GM12878 (cell line): Measurements from ENCODE around the gene LDB3. TPM values are rescaled to one million over a fixed set of nuclear protein-coding genes. Genes with fewer than 3 reads are reported as not detected.

Experiments
- ATAC-seq: fragments of 200-7000 bp; cut with Tn5 transposase; 3 replicates; pipeline ENCODE4 v1.9.1; 2020; ENCODE audit warnings: mild to moderate bottlenecking, moderate library complexity
- BruUV-seq: library from RNA; stranded (reverse); fragments of 400-500 nt; replicated peaks from 2 replicates; lab custom pipeline; 2021; lab: Mats Ljungman, UMichigan
- CTCF ChIA-PET: fragments of 300-600 bp; sonication (Branson Sonifier 250); formaldehyde crosslinking; extraction: SDS; loops from one replicate; lab custom pipeline; 2021; ENCODE audit warnings: inconsistent platforms; lab: Yijun Ruan, JAX
- POLR2A ChIA-PET: fragments of 350-600 bp; formaldehyde crosslinking; extraction: SDS; loops from one replicate; lab custom pipeline; 2021; ENCODE audit warnings: inconsistent platforms; lab: Charles Lee
- RAD21 ChIA-PET: fragments of 300-600 bp; sonication (Branson Sonifier 250); formaldehyde crosslinking; loops from one replicate; lab custom pipeline; 2023; ENCODE audit warnings: antibody characterized with exemption; ENCODE audit not compliant: unreplicated experiment; lab: Charles Lee
- SMC1A ChIA-PET: fragments of 300-600 bp; sonication (Branson Sonifier 250); formaldehyde crosslinking; loops from one replicate; lab custom pipeline; 2023; ENCODE audit not compliant: unreplicated experiment, uncharacterized antibody; lab: Charles Lee
- DNase-seq: peaks from one replicate; pipeline ENCODE4 v3.0.0-alpha.2; 2011; ENCODE audit warnings: low read depth, low spot score
- FAIRE-seq: peaks from 3 replicates; lab custom pipeline; 2011; peaks lifted over from hg19 to GRCh38; lab: Jason Lieb, UNC
- H2AFZ ChIP-seq: 2 replicates; pipeline ENCODE4 v1.6.0; 2011; ENCODE audit warnings: low read depth, low read length, control low read depth; ENCODE audit not compliant: control insufficient read depth
- H3K27ac ChIP-seq: 2 replicates; pipeline ENCODE4 v1.5.1; 2011; ENCODE audit warnings: control low read depth; ENCODE audit not compliant: control insufficient read depth, insufficient read depth
- H3K27me3 ChIP-seq, 2 experiments: replicated peaks in 1 of 2; 2 replicates each; pipeline versions ENCODE4 v1.6.0 to v1.6.1; 2011; ENCODE audit warnings: low read length in 1 of 2; ENCODE audit not compliant: control insufficient read depth in 2 of 2, insufficient read depth in 2 of 2
- H3K36me3 ChIP-seq, 2 experiments: 2 replicates each; pipeline ENCODE4 v1.5.1; 2011; ENCODE audit warnings: low read length in 1 of 2; ENCODE audit not compliant: control insufficient read depth in 2 of 2, insufficient read depth in 2 of 2
- H3K4me1 ChIP-seq: 2 replicates; pipeline ENCODE4 v1.6.1; 2011; ENCODE audit warnings: mild to moderate bottlenecking, low read length, moderate library complexity, mixed read lengths; ENCODE audit not compliant: control insufficient read depth, insufficient read depth
- H3K4me2 ChIP-seq: 2 replicates; pipeline ENCODE4 v1.6.0; 2011; ENCODE audit warnings: control low read depth; ENCODE audit not compliant: control insufficient read depth, insufficient read depth
- H3K4me3 ChIP-seq: fragments of 200-600 bp; sonication (generic); 2 replicates; pipeline ENCODE4 v1.5.1; 2016
- H3K79me2 ChIP-seq: 2 replicates; pipeline ENCODE4 v1.6.0; 2011; ENCODE audit warnings: low read length; ENCODE audit not compliant: control insufficient read depth, insufficient read depth
- H3K9ac ChIP-seq: 2 replicates; pipeline ENCODE4 v1.8.0; 2011; ENCODE audit warnings: low read length, control low read depth, mixed read lengths; ENCODE audit not compliant: control insufficient read depth, insufficient read depth
- H3K9me3 ChIP-seq: replicated peaks from 3 replicates; pipeline ENCODE4 v1.5.1; 2011; ENCODE audit warnings: mild to moderate bottlenecking, low read length; ENCODE audit not compliant: control insufficient read depth, insufficient read depth
- H4K20me1 ChIP-seq: 2 replicates; pipeline ENCODE4 v1.6.0; 2011; ENCODE audit not compliant: control insufficient read depth, insufficient read depth
- ASH2L ChIP-seq: fragments of 300-600, 200-600 bp; sonication (generic); IDR thresholded peaks from 2 replicates; pipeline ENCODE4 v1.6.1; 2017; ENCODE audit warnings: low read depth, mild to moderate bottlenecking, borderline replicate concordance
- E2F4 ChIP-seq: IDR thresholded peaks from 2 replicates; pipeline ENCODE4 v1.6.1; 2012; ENCODE audit warnings: low read depth, low read length, improper control_type of control experiment
- ETV6 ChIP-seq, 2 experiments: fragments of 450-650 bp in 1 of 2; IDR thresholded peaks in 1 of 2; conservative IDR thresholded peaks in 1 of 2; 2 replicates each; pipeline ENCODE4 v1.6.1; 2014; ENCODE audit warnings: antibody characterized with exemption in 1 of 2, borderline replicate concordance in 1 of 2, low read depth in 1 of 2, mild to moderate bottlenecking in 1 of 2, moderate library complexity in 1 of 2
- IKZF1 ChIP-seq: fragments of 450-650 bp; conservative IDR thresholded peaks from 2 replicates; pipeline ENCODE4 v1.6.1; 2017; ENCODE audit warnings: antibody characterized with exemption, mild to moderate bottlenecking
- IKZF2 ChIP-seq, 2 experiments: fragments of 450-650 bp; IDR thresholded peaks; 2 replicates each; pipeline ENCODE4 v1.6.1; 2017; ENCODE audit warnings: mild to moderate bottlenecking in 2 of 2, moderate library complexity in 2 of 2
- MLLT1 ChIP-seq: fragments of 450-650 bp; IDR thresholded peaks from 2 replicates; pipeline ENCODE4 v1.6.1; 2016; ENCODE audit warnings: mild to moderate bottlenecking
- MTA2 ChIP-seq: fragments of 450-650 bp; IDR thresholded peaks from 2 replicates; pipeline ENCODE4 v1.6.1; 2016; ENCODE audit warnings: low read depth, mild to moderate bottlenecking, moderate library complexity
- NFXL1 ChIP-seq: fragments of 450-650 bp; IDR thresholded peaks from 2 replicates; pipeline ENCODE4 v1.6.1; 2017; ENCODE audit warnings: antibody characterized with exemption, mild to moderate bottlenecking, borderline replicate concordance
- PML ChIP-seq: IDR thresholded peaks from 2 replicates; pipeline ENCODE4 v1.6.1; 2012; ENCODE audit warnings: low read length, inconsistent platforms
- SRF ChIP-seq, 2 experiments: IDR thresholded peaks; 2 replicates each; pipeline ENCODE4 v1.6.1; 2011; ENCODE audit warnings: low read depth in 2 of 2, low read length in 2 of 2, mild to moderate bottlenecking in 1 of 2, moderate library complexity in 1 of 2
- SUPT20H ChIP-seq: IDR thresholded peaks from 2 replicates; pipeline ENCODE4 v1.6.1; 2011; ENCODE audit warnings: low read depth, mild to moderate bottlenecking, low read length, moderate library complexity, borderline replicate concordance; ENCODE audit not compliant: control insufficient read depth
- USF1 ChIP-seq: IDR thresholded peaks from 2 replicates; pipeline ENCODE4 v1.6.1; 2011; ENCODE audit warnings: borderline replicate concordance, low read depth, mild to moderate bottlenecking, moderate library complexity, mixed read lengths, low read length; ENCODE audit not compliant: insufficient read depth; ENCODE audit errors: extremely low read length
- YBX1 ChIP-seq: fragments of 450-650 bp; IDR thresholded peaks from 2 replicates; pipeline ENCODE4 v1.6.1; 2016; ENCODE audit warnings: antibody characterized with exemption
- WGBS: methylation state at CpG from one replicate; pipeline ENCODE4 v1.1.6; 2016; ENCODE audit warnings: low lambda C conversion rate; ENCODE audit not compliant: insufficient replicate concordance, insufficient coverage; ENCODE audit errors: missing lambda C conversion rate; 5-methylcytosine and 5-hydroxymethylcytosine counted together
- in situ Hi-C: fragments of 300-500 bp; cut with MboI; formaldehyde crosslinking; loops from 9 replicates; pipeline ENCODE4 v1.14.3; 2018; ENCODE audit warnings: mixed read lengths
- intact Hi-C: fragments of 100-400 bp; cut with micrococcal nuclease; formaldehyde crosslinking; loops from one replicate; pipeline ENCODE4 v1.14.2; 2022; ENCODE audit not compliant: unreplicated experiment
- polyA plus RNA-seq, 11 experiments: library from polyadenylated mRNA; depleted of rRNA in 4 of 11; unstranded in 6 of 11; stranded (reverse) in 5 of 11; fragments of >200 nt; fragmentation: Nextera tagmentation in 4 of 11; fragmentation: Illumina TruSeq in 1 of 11; extraction: Ambion mirVana in 4 of 11; extraction: Trizol in 1 of 11; gene quantifications; 1 replicate in 1 of 11; 2 replicates in 10 of 11; pipeline versions ENCODE4 v1.2.1 to v1.2.3, GENCODE V29; 2011 to 2016; ENCODE audit warnings: inconsistent platforms in 2 of 11, missing spikeins in 2 of 11, low read depth in 1 of 11
- total RNA-seq, 4 experiments: library from RNA; depleted of rRNA in 3 of 4; stranded (reverse); fragments of >200 nt in 3 of 4; fragmentation: Illumina TruSeq in 1 of 4; extraction: Trizol in 1 of 4; gene quantifications; 2 replicates each; pipeline versions ENCODE4 v1.2.1 to v1.2.3, GENCODE V29; 2013 to 2021

Gene LDB3
- total and polyA plus RNA-seq, 10 of the 15 experiments (the other 5 are each of a cell fraction or from before 2014, with no cell fraction given) = 0.02 to 0.07 (median 0.04) TPM; not detected in 1

GRCh38 chr10:86657011-86657395 is 11.3 kb upstream of the LDB3 start:
- in situ Hi-C loops = no loop called here
- no peaks in the 10 kb centered on the region for H3K9me3 ChIP-seq
- SMC1A ChIA-PET = no interaction called here
- H2AFZ ChIP-seq = no peak overlapping the region
- no peak overlapping the region for H3K4me2 ChIP-seq
- H3K27me3 ChIP-seq = no peaks in the 10 kb centered on the region; a peak in 1 of 4 replicates
- no peak overlapping the region for H3K9ac ChIP-seq
- 28% methylated on average over 8 of the region's 8 CpGs for WGBS
- H3K36me3 ChIP-seq = no peaks in the 10 kb centered on the region
- intact Hi-C loops = no loop called here
- no peaks in the 10 kb centered on the region; the same call in 1 of the 2 replicates for H4K20me1 ChIP-seq
- TF ChIP-seq ASH2L = no peak
- no peak for TF ChIP-seq ETV6 (conservative IDR thresholded peaks at IDR 0.05 in 1 of 2, IDR thresholded peaks at IDR 0.05 in 1 of 2; ENCODE audit: borderline replicate concordance in 1 of 2, low read depth in 1 of 2)
- no peak for TF ChIP-seq IKZF1
- TF ChIP-seq MTA2 = no peak
- TF ChIP-seq SUPT20H = no peak
- no peak for TF ChIP-seq NFXL1
- no peak for TF ChIP-seq SRF (IDR thresholded peaks at IDR 0.05; ENCODE audit: low read depth in 2 of 2, low read length in 2 of 2)
- no peak for FAIRE-seq
- CTCF ChIA-PET = no interaction called here
- no peaks in the 10 kb centered on the region for H3K79me2 ChIP-seq
- no peaks in the 10 kb centered on the region for H3K4me1 ChIP-seq
- no TSS peak for BruUV-seq
- RAD21 ChIA-PET = no interaction called here
- ATAC-seq = no peak
- H3K27ac ChIP-seq = no peak overlapping the region
- POLR2A ChIA-PET = no interaction called here
- DNase-seq = no peak
- no peak overlapping the region for H3K4me3 ChIP-seq

GRCh38 chr10:86657396-86658011 is 10.8 kb upstream of the LDB3 start:
- intact Hi-C loops (no loop called here), in situ Hi-C loops (no loop called here)
- RAD21 ChIA-PET = no interaction called here
- 37% methylated on average over 19 of the region's 19 CpGs for WGBS
- no TSS peak for BruUV-seq
- H3K4me2 ChIP-seq = no peak overlapping the region
- H3K36me3 ChIP-seq = no peaks in the 10 kb centered on the region
- no peaks in the 10 kb centered on the region for H3K9me3 ChIP-seq
- SMC1A ChIA-PET = interaction anchor here (0.6 kb wide), 1 partner anchor 317 kb away, joined by 3 read pairs; no protein-coding TSS in a partner anchor
- no peaks in the 10 kb centered on the region for H3K79me2 ChIP-seq
- no peak overlapping the region for H3K9ac ChIP-seq
- H2AFZ ChIP-seq = no peak overlapping the region
- DNase-seq (no peak), FAIRE-seq (no peak), ATAC-seq (no peak)
- H4K20me1 ChIP-seq = no peaks in the 10 kb centered on the region; the same call in 1 of the 2 replicates
- H3K27ac ChIP-seq = no peak overlapping the region
- CTCF ChIA-PET = no interaction called here
- no peaks in the 10 kb centered on the region; a peak in 1 of 4 replicates for H3K27me3 ChIP-seq
- H3K4me1 ChIP-seq = no peaks in the 10 kb centered on the region
- POLR2A ChIA-PET = no interaction called here
- H3K4me3 ChIP-seq = no peak overlapping the region
- no peak for TF ChIP-seq USF1
- TF ChIP-seq MLLT1 = no peak
- no peak for TF ChIP-seq E2F4
- no peak for TF ChIP-seq YBX1
- no peak for TF ChIP-seq IKZF2 (IDR thresholded peaks at IDR 0.05)
- no peak for TF ChIP-seq PML
